ENCODE data around the gene MTG2. TPM values are rescaled to one million over a fixed set of nuclear protein-coding genes. Genes with fewer than 3 reads are reported as not detected.
A peak's percentile ranks its signal among the peaks of the same experiment; 100 is the strongest.

Gene MTG2
- total and polyA plus RNA-seq, 2 of the 8 experiments (the other 6 are each of a cell fraction or from before 2014, with no cell fraction given): 14.4 to 22.8 TPM

- POLR2A ChIA-PET (ENCODE audit: partially characterized antibody): interaction anchor here (0.6 to 1.6 kb wide), 4 partner anchors 10 to 83 kb away, joined by 3 to 5 read pairs (median 4); no protein-coding TSS in a partner anchor
- H4K20me1 ChIP-seq (replicated peaks in 1 of 2; ENCODE audit: control insufficient read depth in 1 of 2, insufficient read depth in 2 of 2, low read length in 2 of 2): peaks cover 52 to 64% of the 10 kb centered on the region in 2 experiments
Measured at GRCh38 chr20:62149532-62150309, 33.1 kb upstream of the MTG2 start.

More at GRCh38 chr20:62149532-62150309, 33.1 kb upstream of the MTG2 start:
- H3K79me2 ChIP-seq (ENCODE audit: control insufficient read depth in 1 of 2, insufficient read depth in 2 of 2, low read length in 2 of 2): peaks cover 58 to 99% of the 10 kb centered on the region in 2 experiments
- no peak overlapping the region for H4K5ac ChIP-seq (ENCODE audit: insufficient read length, low read depth, low read length)
- H4K8ac ChIP-seq (ENCODE audit: extremely low read depth, insufficient read depth, low read length): 0 out of 2 replicates have a peak overlapping the region, but pooled peaks have one; percentile 11
- no peaks in the 10 kb centered on the region for H3K27me3 ChIP-seq (replicated peaks in 1 of 4; ENCODE audit: control insufficient read depth in 3 of 4, extremely low read depth in 1 of 4, insufficient read depth in 3 of 4, low read length in 3 of 4)
- no peak overlapping the region for H3K4me3 ChIP-seq (ENCODE audit: extremely low read depth in 1 of 4, insufficient read depth in 2 of 4, low read depth in 3 of 4, low read length in 4 of 4)
- no peak overlapping the region for H3K56ac ChIP-seq (replicated peaks; ENCODE audit: insufficient read length, low read depth, low read length)
- CTCF ChIA-PET (ENCODE audit: partially characterized antibody): interaction anchor here (1.1 kb wide), 1 partner anchor 14 kb away, joined by 3 read pairs; no protein-coding TSS in a partner anchor
- H4K91ac ChIP-seq (replicated peaks; ENCODE audit: insufficient read length, low read length): no peak overlapping the region
- peaks cover 0 to 11% (median 8%) of the 10 kb centered on the region in 4 experiments; a peak in 6 of 8 replicates for H3K36me3 ChIP-seq (ENCODE audit: control insufficient read depth in 2 of 4, insufficient read depth in 4 of 4, low read length in 3 of 4)
- H3K4ac ChIP-seq (replicated peaks; ENCODE audit: insufficient read length, low read depth, low read length): no peak overlapping the region
- H2AK5ac ChIP-seq (ENCODE audit: low read depth, low read length): peak overlapping the region; percentile 67; the same call in 1 of the 2 replicates
- H2BK20ac ChIP-seq (ENCODE audit: low read length): no peak overlapping the region
- FAIRE-seq (no peak), DNase-seq (ENCODE audit: low read depth in 1 of 2, low spot score in 2 of 2) (no peak)
- no peak overlapping the region for H3K18ac ChIP-seq (ENCODE audit: extremely low read depth, low read length)
- no peak overlapping the region for H3K27ac ChIP-seq (ENCODE audit: low read depth, low read length)
- H3K4me1 ChIP-seq (replicated peaks in 1 of 4; ENCODE audit: control insufficient read depth in 3 of 4, insufficient read depth in 4 of 4, low read length in 3 of 4): peaks cover 0 to 17% (median 8%) of the 10 kb centered on the region in 4 experiments; a peak in 6 of 7 replicates
- TF ChIP-seq SP4 (IDR thresholded peaks at IDR 0.05; ENCODE audit: low read length): no peak
- TF ChIP-seq MAFK (IDR thresholded peaks at IDR 0.05; ENCODE audit: low read depth, low read length): peak; percentile 34; the same call in 1 of the 2 replicates
- no peak for TF ChIP-seq TBP (IDR thresholded peaks at IDR 0.05; ENCODE audit: low read depth, low read length)
- no peak for TF ChIP-seq CHD1 (IDR thresholded peaks at IDR 0.05; ENCODE audit: low read depth, low read length)
- peak; percentile 93; the same call in 1 of the 2 replicates for TF ChIP-seq TEAD4 (IDR thresholded peaks at IDR 0.05; ENCODE audit: low read depth, low read length)
- H3K14ac ChIP-seq (ENCODE audit: insufficient read length): no peak overlapping the region
- H2BK15ac ChIP-seq (ENCODE audit: low read length): no peak overlapping the region
- H2BK120ac ChIP-seq (replicated peaks; ENCODE audit: low read depth, low read length): no peak overlapping the region
- 79% methylated on average over 24 of the region's 24 CpGs; no CpG with 5 or more reads in 1 of the 2 experiments for WGBS, 2 experiments (ENCODE audit: extremely low coverage in 1 of 2, insufficient coverage in 1 of 2, insufficient read length in 1 of 2, insufficient replicate concordance in 2 of 2, low coverage in 1 of 2, low lambda C conversion rate in 2 of 2, missing lambda C conversion rate in 1 of 2)
- H3K79me1 ChIP-seq (ENCODE audit: low read depth, low read length): peaks cover 59% of the 10 kb centered on the region
- peak overlapping the region in 1 of 2 experiments; percentile 40; a peak in 1 of 4 replicates for H3K4me2 ChIP-seq (ENCODE audit: insufficient read depth in 1 of 2, low read depth in 2 of 2, low read length in 2 of 2)
- H3K9me3 ChIP-seq (ENCODE audit: insufficient read depth in 2 of 2, low read depth in 1 of 2, low read length in 1 of 2): no peaks in the 10 kb centered on the region; a peak in 1 of 4 replicates
- no peak overlapping the region for H3K9ac ChIP-seq (replicated peaks in 1 of 4; ENCODE audit: extremely low read depth in 1 of 4, low read depth in 3 of 4, low read length in 3 of 4)
- peak overlapping the region; percentile 9; the same call in 1 of the 2 replicates for H2BK5ac ChIP-seq (ENCODE audit: low read depth, low read length)
- no peaks in the 10 kb centered on the region for H3K23me2 ChIP-seq (ENCODE audit: low read depth, low read length)
- no peak overlapping the region for H3K23ac ChIP-seq (ENCODE audit: insufficient read length)
- no peak overlapping the region for H2AFZ ChIP-seq (ENCODE audit: low read length)
- H2BK12ac ChIP-seq (ENCODE audit: low read depth, low read length): 0 out of 2 replicates have a peak overlapping the region, but pooled peaks have one; percentile 31
